Fibroblast of pulmonary artery (primary cell): ENCODE data around the gene RALGPS1.

Source experiments
- DNase-seq: peaks from one replicate; pipeline ENCODE4 v3.0.0-alpha.2; 2010; ENCODE audit warnings: low read depth
- H3K4me3 ChIP-seq: replicated peaks from 2 replicates; pipeline ENCODE4 v1.5.1; 2011; ENCODE audit warnings: low read depth, mild to moderate bottlenecking, control low read depth, low read length, moderate library complexity
- CTCF ChIP-seq: IDR thresholded peaks from 2 replicates; pipeline ENCODE4 v1.5.1; 2011; ENCODE audit warnings: mild to moderate bottlenecking, control low read depth, low read length, inconsistent platforms; ENCODE audit errors: missing control alignments

RALGPS1 gene

GRCh38 chr9:126962336-126962735 is 47.8 kb downstream of the RALGPS1 start:
- DNase-seq, result no peak
- no peak overlapping the region for H3K4me3 ChIP-seq
- TF ChIP-seq CTCF, result no peak

- DNase-seq, result no peak
- no peak for TF ChIP-seq CTCF
These were observed 50.5 kb downstream of the RALGPS1 start for GRCh38 chr9:126965077-126965476.

GRCh38 chr9:126965541-126966428 is 51.2 kb downstream of the RALGPS1 start:
- no peak overlapping the region for H3K4me3 ChIP-seq
- peak; percentile 99 for TF ChIP-seq CTCF
- DNase-seq, result peak; percentile 81

More at GRCh38 chr9:126965077-126965476, 50.5 kb downstream of the RALGPS1 start:
- no peak overlapping the region for H3K4me3 ChIP-seq

- TF ChIP-seq CTCF, result no peak
- no peak for DNase-seq
- H3K4me3 ChIP-seq, result no peak overlapping the region
These were observed 56.7 kb downstream of the RALGPS1 start for GRCh38 chr9:126971261-126971660.

- no peak for TF ChIP-seq CTCF
- no peak overlapping the region for H3K4me3 ChIP-seq
- no peak for DNase-seq
These were observed 59.3 kb downstream of the RALGPS1 start for GRCh38 chr9:126973651-126974529.

GRCh38 chr9:126974594-126974993 is 60.0 kb downstream of the RALGPS1 start:
- no peak for DNase-seq
- TF ChIP-seq CTCF, result no peak

More at GRCh38 chr9:126974594-126974993, 60.0 kb downstream of the RALGPS1 start:
- no peak overlapping the region for H3K4me3 ChIP-seq
